HG03196 (cell line): ENCODE measurements around the gene SIAE.

Experiments
- ATAC-seq: cut with Tn5 transposase; IDR thresholded peaks from one replicate; pipeline ENCODE4 v1.9.1; 2021; ENCODE audit not compliant: unreplicated experiment

SIAE gene

GRCh38 chr11:124583781-124584180, 89.8 kb downstream of the SIAE start:
- ATAC-seq: no peak
